GM12864 (cell line): Measurements from ENCODE around the gene SSH3.

Experiments used
- DNase-seq: peaks from one replicate; pipeline ENCODE4 v3.0.0-alpha.2; 2011; ENCODE audit warnings: low read depth
- H3K4me3 ChIP-seq: 2 replicates; pipeline ENCODE4 v1.5.1; 2011; ENCODE audit warnings: mild to moderate bottlenecking, low read depth, low read length, control low read depth
- CTCF ChIP-seq: IDR thresholded peaks from 2 replicates; pipeline ENCODE4 v1.5.1; 2011; ENCODE audit warnings: low read depth, mild to moderate bottlenecking, moderate library complexity, low read length, control low read depth, inconsistent platforms; ENCODE audit errors: missing control alignments

Gene SSH3

GRCh38 chr11:67300756-67301312 is 2.5 kb upstream of the SSH3 start:
- TF ChIP-seq CTCF = no peak

GRCh38 chr11:67301313-67301921 is 1.9 kb upstream of the SSH3 start:
- DNase-seq = no peak
- no peak overlapping the region for H3K4me3 ChIP-seq
- no peak for TF ChIP-seq CTCF

More at GRCh38 chr11:67300756-67301312, 2.5 kb upstream of the SSH3 start:
- no peak for DNase-seq
- H3K4me3 ChIP-seq = no peak overlapping the region

GRCh38 chr11:67301951-67302516 is 1.3 kb upstream of the SSH3 start:
- no peak for DNase-seq
- H3K4me3 ChIP-seq = no peak overlapping the region
- no peak for TF ChIP-seq CTCF

- DNase-seq = no peak
- H3K4me3 ChIP-seq = no peak overlapping the region
- no peak for TF ChIP-seq CTCF
These were observed 679 bp upstream of the SSH3 start for GRCh38 chr11:67302571-67303131.

GRCh38 chr11:67303835-67304411 is 593 bp downstream of the SSH3 start:
- H3K4me3 ChIP-seq = no peak overlapping the region
- DNase-seq = no peak
- TF ChIP-seq CTCF = no peak

GRCh38 chr11:67304511-67305113 is 1.3 kb downstream of the SSH3 start:
- no peak for TF ChIP-seq CTCF
- DNase-seq = no peak
- H3K4me3 ChIP-seq = no peak overlapping the region
